GM21576 (cell line): ENCODE measurements around the gene CNPY4.
"Not testable (repeated sequence)": the region's sequence is repeated elsewhere in the genome, so short reads cannot be mapped to it uniquely, and the experiment has no call there.

ENCODE experiments used
- ATAC-seq: cut with Tn5 transposase; IDR thresholded peaks from one replicate; pipeline ENCODE4 v1.9.1; 2021; ENCODE audit warnings: mild to moderate bottlenecking, moderate library complexity; ENCODE audit not compliant: unreplicated experiment

The CNPY4 gene

DNA sequence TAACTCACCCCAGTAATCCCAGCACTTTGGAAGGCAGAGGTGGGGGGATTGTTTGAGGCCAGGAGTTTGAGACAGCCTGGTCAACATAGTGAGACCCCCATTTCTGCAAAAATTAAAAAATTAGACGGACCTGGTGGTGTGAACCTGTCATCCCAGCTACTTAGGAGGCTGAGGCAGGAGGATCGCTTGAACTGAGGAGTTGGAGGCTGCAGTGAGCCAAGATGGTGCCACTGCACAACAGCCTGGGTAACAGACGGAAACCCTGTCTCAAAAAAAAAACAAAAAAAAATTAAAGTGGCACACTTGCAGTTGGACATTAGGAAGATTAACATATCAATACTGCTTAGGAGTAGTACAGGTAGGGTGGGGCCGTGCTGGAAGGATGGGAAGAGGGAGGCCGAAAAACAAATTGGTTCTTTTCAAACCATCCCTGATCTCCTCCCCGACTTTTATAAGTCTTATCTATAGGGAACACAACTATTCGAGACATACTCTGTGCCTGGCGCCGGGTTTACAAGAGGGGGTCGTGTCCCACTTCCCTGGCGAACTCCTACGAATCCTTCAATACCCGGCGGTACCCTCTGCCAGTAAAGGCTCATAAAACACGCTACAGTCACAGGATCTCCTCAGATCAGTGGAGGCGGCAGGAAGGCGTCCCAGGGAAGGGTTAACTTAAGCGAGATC lies 904 bp upstream of the CNPY4 start:
- ATAC-seq, result no peak

DNA sequence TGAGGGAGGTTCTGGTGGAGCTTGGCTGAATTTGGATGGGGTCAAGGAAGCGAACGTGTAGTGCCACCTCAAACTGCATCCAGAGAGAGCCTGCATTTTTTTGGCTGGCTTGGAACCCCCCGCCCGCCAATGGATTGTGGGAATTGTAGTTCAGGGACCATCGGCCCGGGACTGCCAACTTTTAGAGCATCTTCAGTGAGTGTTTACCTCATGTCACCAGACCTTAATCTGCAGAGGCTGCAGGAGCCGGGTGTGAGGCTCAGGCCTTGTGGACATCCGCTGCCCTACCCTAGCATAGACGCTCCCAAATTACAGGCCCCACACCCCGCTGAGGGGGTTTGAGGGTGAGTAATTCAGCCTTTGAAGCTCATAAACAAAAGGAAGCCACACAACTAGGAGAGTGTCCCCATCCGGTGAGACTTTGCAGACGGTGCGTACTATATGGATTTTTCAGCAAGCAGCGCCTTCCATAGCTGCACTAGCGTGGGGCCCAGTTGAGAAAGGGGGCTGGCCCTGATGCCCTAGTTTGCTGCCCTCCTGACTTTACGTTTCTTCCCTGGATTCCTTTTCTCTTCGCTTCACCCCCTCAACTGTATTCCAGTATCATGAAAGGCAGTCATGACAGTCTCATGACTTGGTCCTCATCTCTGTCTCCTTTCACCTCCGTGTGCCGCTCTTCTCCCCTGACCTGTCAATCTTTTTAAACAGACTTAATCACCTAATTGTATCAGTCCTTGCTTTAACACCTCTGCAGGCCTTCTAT lies 717 bp downstream of the CNPY4 start:
- peak; percentile 40 for ATAC-seq

DNA sequence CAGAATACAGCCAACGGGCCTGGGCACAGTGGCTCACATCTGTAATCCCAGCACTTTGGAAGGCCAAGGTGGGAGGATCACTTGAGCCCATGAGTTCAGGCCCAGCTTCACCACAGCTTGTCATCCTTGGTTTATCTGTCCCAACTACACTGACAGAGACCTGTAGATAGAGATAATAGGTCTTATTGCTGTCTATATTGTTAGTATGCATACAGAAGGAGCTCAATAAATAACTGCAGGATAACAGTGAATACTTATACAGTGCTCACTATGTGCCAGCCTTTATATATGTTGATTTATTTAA lies 1.3 kb downstream of the CNPY4 start:
- no peak for ATAC-seq

DNA sequence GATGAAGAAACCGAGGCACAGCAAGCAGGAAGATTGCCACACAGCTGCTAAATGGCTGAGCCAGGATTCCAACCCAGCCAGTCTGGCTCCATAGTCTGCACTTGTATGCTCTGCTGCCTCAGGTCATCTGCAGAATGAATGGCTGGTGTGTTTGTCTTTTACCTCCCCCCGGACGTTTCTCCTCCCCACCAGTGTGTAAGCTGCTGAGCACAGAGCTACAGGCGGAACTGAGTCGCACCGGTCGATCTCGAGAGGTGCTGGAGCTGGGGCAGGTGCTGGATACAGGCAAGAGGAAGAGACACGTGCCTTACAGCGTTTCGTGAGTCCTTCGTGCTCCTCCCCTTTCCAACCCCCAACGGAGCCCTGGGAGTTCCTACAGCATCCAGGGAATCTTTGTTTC lies 2.6 kb downstream of the CNPY4 start:
- ATAC-seq, result no peak

DNA sequence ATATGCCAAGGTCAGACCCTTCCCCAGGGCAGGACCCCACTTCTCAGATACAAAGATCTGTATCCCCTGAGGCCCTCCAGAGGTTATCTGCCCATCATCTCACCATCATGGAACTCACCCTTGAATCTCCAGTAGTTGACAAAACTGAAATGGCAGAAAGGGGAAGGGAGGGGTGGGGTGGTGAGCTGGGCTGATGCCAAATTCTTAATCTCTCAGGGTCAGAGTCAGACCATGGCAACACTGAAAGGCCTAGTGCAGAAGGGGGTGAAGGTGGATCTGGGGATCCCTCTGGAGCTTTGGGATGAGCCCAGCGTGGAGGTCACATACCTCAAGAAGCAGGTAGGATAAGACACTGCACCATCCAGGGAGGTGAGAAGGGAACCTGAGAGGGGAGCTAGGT lies 3.1 kb downstream of the CNPY4 start:
- ATAC-seq, result no peak

DNA sequence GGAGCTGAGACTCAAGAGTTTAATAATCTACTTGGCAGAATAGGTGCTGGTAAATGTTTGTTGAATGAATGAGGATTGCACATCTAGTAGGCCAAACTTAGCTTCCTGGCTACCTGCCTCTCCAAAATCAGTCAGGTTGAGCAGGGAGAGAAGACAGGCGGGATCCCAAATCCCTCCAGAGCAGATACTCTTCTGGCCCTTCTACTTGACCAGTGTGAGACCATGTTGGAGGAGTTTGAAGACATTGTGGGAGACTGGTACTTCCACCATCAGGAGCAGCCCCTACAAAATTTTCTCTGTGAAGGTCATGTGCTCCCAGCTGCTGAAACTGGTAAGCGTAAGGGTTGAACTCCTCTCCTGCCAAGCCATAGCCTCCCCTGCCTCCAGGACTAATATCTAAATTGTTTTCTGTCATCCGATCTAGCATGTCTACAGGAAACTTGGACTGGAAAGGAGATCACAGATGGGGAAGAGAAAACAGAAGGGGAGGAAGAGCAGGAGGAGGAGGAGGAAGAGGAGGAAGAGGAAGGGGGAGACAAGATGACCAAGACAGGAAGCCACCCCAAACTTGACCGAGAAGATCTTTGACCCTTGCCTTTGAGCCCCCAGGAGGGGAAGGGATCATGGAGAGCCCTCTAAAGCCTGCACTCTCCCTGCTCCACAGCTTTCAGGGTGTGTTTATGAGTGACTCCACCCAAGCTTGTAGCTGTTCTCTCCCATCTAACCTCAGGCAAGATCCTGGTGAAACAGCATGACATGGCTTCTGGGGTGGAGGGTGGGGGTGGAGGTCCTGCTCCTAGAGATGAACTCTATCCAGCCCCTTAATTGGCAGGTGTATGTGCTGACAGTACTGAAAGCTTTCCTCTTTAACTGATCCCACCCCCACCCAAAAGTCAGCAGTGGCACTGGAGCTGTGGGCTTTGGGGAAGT lies 5.1 kb downstream of the CNPY4 start:
- ATAC-seq, result no peak

DNA sequence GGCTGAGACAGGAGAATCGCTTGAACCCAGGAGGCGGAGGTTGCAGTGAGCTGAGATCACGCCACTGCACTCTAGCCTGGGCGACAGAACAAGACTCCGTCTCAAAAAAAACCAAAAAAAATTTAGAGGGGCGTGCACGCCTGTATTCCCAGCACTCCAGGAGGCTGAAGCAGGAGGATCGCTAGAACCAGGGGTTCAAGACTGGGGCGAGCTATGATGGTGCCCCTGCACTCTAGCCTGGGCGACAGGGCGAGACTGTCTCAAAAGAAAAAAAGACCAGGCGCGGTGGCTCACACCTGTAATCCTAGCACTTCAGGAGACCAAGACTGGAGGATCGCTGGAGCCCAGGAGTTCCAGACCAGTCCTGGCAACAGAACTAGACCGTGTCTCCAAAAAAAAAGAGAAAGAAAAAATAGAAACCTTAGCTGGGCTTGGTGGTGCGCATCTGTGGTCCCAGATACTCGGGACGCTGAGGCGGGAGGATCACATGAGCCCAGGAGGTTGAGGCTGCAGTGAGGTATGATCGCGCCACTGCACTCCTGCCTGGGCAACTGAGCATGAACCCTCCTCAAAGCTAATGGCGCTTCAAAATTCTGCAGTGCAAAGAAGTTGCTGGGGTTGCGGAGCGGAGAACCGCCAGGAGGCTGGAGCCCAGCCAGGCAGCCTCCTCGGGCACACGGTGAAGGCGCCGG lies 7.0 kb downstream of the CNPY4 start:
- no peak for ATAC-seq

DNA sequence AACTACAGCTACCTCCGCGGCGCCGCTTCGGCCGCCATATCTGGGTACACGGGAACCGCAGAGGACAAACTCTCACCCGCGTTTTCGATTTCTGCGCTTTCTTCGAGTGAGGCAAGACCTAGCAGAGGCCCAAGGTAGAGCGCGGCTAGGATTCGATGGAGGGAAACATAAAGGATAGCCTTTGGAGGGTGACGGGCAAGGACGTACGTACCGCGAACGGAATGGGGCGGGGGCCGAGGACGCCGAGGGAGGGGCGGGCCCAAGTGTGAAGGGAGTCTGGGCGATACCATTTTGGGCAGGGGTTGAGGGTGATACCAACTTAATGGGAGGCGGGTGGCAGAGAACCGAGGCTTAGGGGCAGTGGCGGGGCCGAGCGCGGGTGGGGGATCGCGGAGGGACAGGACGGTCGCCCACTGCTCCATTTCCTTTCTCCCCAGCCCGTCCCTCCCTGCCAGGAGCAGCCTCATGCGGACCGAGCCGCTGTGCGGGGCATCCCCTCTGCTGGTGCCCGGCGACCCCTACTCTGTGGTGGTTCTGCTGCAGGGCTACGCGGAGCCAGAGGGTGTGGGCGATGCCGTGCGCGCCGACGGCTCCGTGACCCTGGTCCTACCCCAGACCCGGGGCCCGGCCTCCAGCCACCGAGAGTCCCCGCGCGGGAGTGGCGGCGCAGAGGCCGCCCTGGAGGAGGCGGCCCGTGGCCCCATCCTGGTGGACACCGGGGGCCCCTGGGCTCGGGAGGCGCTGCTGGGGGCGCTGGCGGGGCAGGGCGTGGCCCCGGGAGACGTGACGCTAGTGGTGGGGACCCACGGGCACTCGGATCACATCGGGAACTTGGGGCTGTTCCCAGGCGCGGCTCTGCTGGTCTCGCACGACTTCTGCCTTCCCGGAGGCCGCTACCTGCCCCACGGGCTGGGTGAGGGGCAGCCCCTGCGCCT lies 7.8 kb downstream of the CNPY4 start, which contains the start of gene MBLAC1:
TSS of gene MBLAC1 (plus strand) at position 37 of the 935 bp plus-strand sequence. CDS start at position 466, 429 bp downstream.
- peak; percentile 56 for ATAC-seq

DNA sequence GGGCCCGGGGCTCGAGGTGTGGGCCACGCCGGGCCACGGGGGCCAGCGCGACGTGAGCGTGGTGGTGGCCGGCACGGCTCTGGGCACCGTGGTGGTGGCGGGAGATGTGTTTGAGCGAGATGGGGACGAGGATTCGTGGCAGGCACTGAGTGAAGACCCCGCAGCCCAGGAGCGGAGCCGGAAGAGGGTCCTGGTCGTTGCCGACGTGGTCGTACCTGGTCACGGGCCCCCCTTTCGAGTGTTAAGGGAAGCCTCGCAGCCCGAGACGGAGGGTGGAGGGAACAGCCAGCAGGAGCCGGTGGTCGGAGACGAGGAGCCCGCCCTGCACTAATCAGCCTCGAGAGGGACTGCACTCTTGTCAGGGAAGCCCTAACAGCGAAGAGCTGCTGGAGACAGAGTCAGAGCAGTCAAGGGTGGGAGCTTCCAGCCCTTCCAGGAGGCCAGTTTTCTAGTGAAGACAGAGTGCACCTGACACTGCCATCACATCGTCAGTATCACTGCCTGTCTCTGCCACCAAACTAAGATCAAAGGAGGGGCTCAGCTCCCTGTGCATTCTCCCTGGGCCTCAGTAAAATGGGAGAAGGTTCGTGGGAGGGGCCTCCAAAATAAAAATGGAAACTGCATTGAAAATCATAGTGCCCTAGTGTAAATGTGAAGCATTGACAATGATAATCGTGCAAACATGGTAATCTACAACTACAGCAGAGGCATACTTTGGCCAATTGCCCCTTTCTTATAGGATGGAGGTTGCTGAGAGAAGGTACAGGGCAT lies 8.6 kb downstream of the CNPY4 start:
- ATAC-seq, result no peak

DNA sequence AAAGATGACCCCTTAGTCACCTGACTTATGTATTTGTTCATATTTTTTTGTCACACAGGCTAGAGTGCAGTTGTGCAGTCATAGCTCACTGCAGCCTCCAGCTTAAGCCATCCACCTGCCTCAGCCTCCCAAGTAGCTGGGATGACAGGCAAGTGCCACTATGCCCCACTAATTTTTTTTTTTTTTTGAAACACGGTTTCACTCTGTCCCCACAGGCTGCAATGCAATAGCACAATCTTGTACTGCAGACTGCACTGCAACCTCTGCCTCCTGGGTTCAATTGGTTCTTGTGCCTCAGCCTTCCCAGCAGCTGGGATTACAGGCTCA lies 9.2 kb downstream of the CNPY4 start:
- no peak for ATAC-seq

DNA sequence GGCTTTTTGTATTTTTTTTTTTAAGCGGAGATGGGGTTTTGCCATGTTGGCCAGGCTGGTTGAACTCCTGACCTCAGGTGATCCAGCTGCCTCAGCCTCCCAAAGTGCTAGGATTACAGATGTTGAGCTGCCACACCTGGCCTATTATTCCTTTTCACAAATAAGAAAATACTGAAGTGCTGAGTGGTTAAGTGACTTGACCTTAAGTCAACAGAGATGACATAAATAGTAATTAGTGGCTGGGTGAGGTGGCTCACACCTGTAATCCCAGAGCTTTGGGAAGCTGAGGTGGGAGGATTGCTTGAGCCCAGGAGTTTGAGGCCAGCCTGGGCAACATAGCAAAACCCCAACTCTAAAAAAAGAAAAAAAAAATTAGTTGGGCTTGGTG lies 10.8 kb downstream of the CNPY4 start:
- not testable (repeated sequence) for ATAC-seq

DNA sequence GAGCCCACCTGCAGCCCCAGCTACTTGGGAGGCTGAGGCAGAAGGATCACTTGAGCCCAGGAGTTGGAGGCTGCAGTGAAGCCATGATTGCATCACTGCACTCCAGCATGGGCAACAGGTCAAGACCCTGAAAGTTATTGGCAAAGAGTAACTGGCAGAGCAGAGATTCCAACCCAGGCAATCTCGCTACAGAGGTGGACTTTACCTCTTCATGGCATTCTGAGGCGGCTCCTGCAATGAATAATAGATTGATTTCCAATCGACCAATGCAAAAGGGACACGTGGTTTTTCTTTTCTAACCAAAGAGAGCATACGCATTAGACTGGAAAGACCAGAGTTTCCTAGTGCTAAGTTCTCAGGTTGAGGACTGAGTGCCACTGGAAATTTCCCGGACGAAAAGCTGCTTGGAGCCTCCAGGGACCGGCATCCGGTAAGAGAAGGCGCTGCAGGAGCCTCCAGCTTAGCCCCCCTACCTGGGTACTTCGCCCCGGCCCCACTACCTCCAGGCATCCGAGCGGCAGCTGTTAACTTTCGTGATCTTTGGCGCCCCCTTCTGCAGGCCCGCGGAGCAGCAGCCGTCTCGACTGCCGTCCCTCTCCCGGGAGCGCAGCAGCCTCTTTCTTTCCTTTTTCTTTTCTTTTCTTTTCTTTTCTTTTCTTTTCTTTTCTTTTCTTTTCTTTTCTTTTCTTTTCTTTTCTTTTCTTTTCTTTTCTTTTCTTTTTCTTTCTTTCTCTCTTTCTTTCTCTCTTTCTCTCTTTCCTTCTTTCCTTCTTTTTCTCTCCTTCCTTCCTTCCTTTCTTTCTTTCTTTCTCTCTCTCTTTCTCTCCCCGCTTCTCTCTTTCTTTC lies 11.4 kb downstream of the CNPY4 start:
- ATAC-seq, result no peak

DNA sequence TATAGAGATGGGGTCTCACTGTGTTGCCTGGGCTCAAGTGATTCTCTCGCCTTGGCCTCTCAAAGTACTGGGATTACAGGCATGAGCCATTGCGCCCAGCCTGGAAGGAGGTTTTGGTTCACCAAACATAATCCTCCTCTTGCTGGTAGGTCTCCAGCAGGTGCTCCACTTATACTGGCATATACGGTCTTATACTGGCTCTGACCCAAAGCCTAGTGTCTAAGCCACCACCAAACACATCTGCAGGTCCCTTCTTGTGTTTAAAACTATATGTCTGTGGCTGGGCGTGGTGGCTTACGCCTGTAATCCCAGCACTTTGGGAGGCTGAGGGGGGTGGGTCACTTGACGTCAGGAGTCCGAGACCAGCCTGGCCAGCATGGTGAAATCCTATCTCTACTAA lies 12.7 kb downstream of the CNPY4 start:
- no peak for ATAC-seq

DNA sequence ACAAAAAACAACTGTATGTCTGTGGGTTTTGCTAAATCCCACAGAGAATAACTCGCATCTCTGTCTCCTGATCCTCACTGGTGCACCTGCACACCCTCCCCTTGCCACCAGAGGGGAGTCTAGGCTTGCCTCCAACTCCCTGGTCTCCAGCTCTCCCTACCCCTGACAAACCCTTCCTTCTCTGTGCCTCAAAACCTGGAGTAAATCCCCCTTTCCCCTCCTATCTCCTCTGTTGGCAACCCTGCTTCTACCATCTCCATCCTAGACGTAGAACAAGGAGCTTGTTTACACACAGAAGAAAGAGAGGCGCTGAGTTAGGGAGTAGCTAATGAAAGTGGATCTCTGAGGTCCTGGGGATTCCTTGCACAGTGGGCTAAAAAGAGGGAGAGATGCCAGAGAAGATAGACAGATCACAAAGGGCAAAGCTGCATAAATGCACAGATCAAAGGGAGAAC lies 13.3 kb downstream of the CNPY4 start:
- no peak for ATAC-seq

DNA sequence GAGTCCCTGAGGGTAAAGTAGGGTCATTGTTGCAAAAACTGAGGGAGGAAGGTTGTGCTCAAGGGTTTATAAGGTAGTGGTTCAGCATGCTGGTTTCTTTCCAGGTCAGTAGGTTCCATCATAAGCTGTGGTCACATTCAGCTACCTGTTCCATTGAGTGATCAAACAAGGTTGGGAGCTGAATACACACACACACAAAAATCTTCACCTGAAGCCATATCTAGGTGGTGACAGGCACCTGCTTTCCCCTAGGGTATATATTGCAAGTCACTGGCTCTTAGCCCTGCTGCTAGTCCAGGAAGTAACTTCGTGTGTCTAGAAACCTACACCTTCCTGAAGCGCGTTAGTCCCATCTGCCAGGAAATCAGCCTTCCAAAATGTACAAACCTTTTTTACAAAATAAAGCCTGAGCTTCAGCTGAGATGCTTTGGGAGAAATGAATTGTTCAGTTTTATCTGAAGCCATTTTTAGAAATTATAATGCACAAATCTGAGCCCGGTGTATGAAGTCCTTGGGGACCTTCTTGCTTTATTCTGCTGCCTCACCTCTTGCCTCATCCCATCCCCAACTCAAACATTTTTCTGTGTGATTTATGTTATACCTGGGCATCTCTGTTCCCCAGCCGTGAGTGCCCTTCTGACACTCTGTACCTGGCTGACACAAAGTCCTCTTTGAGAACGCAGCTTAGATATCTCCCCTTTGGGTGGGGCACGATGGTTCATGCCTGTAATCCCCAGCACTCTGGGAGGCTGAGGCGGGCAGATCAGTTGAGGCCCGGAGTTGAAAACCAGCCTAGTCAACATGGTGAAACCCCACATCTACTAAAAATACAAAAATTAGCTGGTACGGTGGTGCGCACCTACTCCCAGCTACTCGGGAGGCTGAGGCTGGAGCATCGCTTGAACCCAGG lies 18.7 kb downstream of the CNPY4 start:
- no peak for ATAC-seq

DNA sequence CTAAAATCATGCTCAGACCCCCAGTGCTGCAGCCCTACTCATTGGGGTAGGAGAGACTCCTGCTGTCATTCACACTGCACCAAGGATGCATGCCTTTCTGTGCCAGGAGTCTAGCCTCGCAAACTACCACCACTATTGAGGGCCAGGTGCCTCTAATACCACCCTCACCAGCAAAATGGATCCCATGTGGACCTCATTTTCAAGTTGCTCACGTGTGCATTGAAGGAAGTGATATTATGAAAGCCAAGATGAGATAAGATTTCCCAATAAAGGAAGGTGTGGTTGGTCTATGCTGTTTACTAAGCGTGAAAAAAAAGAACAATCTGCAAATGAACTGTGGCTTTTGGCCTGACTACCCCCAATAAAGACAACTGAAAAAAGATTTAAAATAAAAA lies 22.1 kb downstream of the CNPY4 start:
- no peak for ATAC-seq

DNA sequence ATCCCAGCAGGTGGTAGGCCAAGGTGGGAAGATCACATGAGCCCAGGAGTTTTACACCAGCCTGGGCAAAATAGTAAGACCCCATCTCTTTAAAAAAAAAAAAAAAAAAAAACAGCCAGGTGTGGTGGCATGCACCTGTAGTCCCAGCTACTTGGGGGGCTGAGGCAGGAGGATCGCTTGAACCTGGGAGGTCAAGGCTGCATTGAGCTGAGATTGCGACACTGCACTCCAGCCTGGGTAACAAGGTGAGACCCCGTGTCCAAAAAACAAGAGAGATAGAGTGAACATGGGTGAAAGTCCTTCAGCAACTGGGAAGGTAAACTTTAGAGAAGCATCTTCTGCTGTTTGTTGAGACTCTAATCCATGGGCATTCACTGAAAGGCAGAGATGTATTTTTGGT lies 23.0 kb downstream of the CNPY4 start:
- no peak for ATAC-seq
